ENCODE results near the gene FAM120AOS. TPM values are rescaled to one million over a fixed set of nuclear protein-coding genes. Genes with fewer than 3 reads are reported as not detected.

Gene FAM120AOS
- total and polyA plus RNA-seq, 2 of the 4 experiments (the other 2 are of a cell fraction), result 22.7 to 24.7 TPM

GRCh38 chr9:93416530-93417235 is 36.7 kb downstream of the FAM120AOS start:
- Histone ChIP-seq H3K14ac (replicated peaks; ENCODE audit: low read depth, low read length) (no peak overlapping the region), H3K27ac (ENCODE audit: insufficient read depth, low read length) (no peak overlapping the region), H3K4me3 (ENCODE audit: insufficient read depth, low read depth, low read length) (no peak overlapping the region), H3K9me1 (ENCODE audit: insufficient read depth, low read length) (no peaks in the 10 kb centered on the region), H2BK15ac (ENCODE audit: low read depth, low read length) (no peak overlapping the region), H3K23ac (ENCODE audit: low read depth, low read length) (no peak overlapping the region), H3K79me1 (ENCODE audit: low read depth in 1 of 2, low read length in 2 of 2) (no peaks in the 10 kb centered on the region), H3K9ac (ENCODE audit: low read depth, low read length) (no peak overlapping the region), H2BK5ac (ENCODE audit: low read depth, low read length, poor library complexity, severe bottlenecking) (no peak overlapping the region), H4K91ac (ENCODE audit: insufficient read depth, low read depth, low read length) (no peak overlapping the region), H3K4me2 (ENCODE audit: low read depth, low read length) (no peak overlapping the region), H3K18ac (ENCODE audit: low read depth, low read length) (no peak overlapping the region), H3K4ac (ENCODE audit: low read depth, low read length) (no peak overlapping the region), H2AFZ (replicated peaks; ENCODE audit: low read length, poor library complexity) (no peak overlapping the region), H2AK9ac (replicated peaks; ENCODE audit: low read depth, low read length, poor library complexity) (no peak overlapping the region), H3K27me3 (ENCODE audit: control insufficient read depth, insufficient read depth, low read length) (no peaks in the 10 kb centered on the region; the same call in 1 of the 2 replicates), H3K56ac (ENCODE audit: extremely low read depth, insufficient read depth, low read length) (no peak overlapping the region), H2AK5ac (ENCODE audit: low read depth, low read length) (no peak overlapping the region), H3K36me3 (ENCODE audit: control insufficient read depth, insufficient read depth, low read length) (no peaks in the 10 kb centered on the region), H4K20me1 (ENCODE audit: insufficient read depth, low read length) (no peaks in the 10 kb centered on the region), H3K9me3 (ENCODE audit: control insufficient read depth, insufficient read depth, low read length) (peaks cover 17% of the 10 kb centered on the region), H2BK120ac (ENCODE audit: low read depth, low read length) (no peak overlapping the region), H4K8ac (ENCODE audit: low read depth in 2 of 2, low read length in 2 of 2) (no peak overlapping the region), H2BK20ac (ENCODE audit: low read depth, low read length) (no peak overlapping the region), H4K5ac (ENCODE audit: low read depth, low read length) (no peak overlapping the region), H3K4me1 (ENCODE audit: control insufficient read depth, insufficient read depth, low read length) (peaks cover 2% of the 10 kb centered on the region; the same call in 1 of the 2 replicates)
- TF ChIP-seq CTCF (conservative IDR thresholded peaks at IDR 0.05; ENCODE audit: low read depth, low read length) (no peak), SMC3 (IDR thresholded peaks at IDR 0.05; ENCODE audit: low read depth, low read length) (no peak), CEBPB (IDR thresholded peaks at IDR 0.05; ENCODE audit: low read depth, low read length) (no peak), MAZ (IDR thresholded peaks at IDR 0.05; ENCODE audit: borderline replicate concordance, low read depth, low read length) (no peak), BHLHE40 (IDR thresholded peaks at IDR 0.05; ENCODE audit: low read depth, low read length) (no peak), MAFK (IDR thresholded peaks at IDR 0.05; ENCODE audit: low read depth, low read length) (no peak), POLR2A (IDR thresholded peaks at IDR 0.05; ENCODE audit: low read depth, low read length) (no peak), RCOR1 (IDR thresholded peaks at IDR 0.05; ENCODE audit: insufficient replicate concordance, low read length) (no peak), RAD21 (IDR thresholded peaks at IDR 0.05; ENCODE audit: low read length) (no peak), ELK1 (IDR thresholded peaks at IDR 0.05; ENCODE audit: borderline replicate concordance, low read depth, low read length) (no peak)
- no TSS peak for BruUV-seq (replicated peaks)
- CTCF ChIA-PET, result interaction anchor here (0.6 kb wide), 1 partner anchor 17 kb away, joined by 3 read pairs; no protein-coding TSS in a partner anchor
- no peak for DNase-seq
- dilution Hi-C loops (cut with HindIII; ENCODE audit: low sequenced_read_pairs, unreplicated experiment), result no loop called here
- WGBS, 2 experiments (ENCODE audit: extremely low coverage in 2 of 2, insufficient read length in 1 of 2), result 94% methylated on average over 3 of the region's 8 CpGs; no CpG with 5 or more reads in 1 of the 2 experiments
- intact Hi-C loops (cut with micrococcal nuclease), result no loop called here
- POLR2A ChIA-PET (ENCODE audit: unreplicated experiment), result no interaction called here
- no peak for ATAC-seq (ENCODE audit: low read depth)
- in situ Hi-C loops (cut with MboI; ENCODE audit: low sequenced_read_pairs), result loop anchor here (10.0 to 25.0 kb wide), 4 partner anchors 62 to 546 kb away; partner anchors contain the start of gene BARX1

Measured in IMR-90 (cell line).